ENCODE measurements around the gene MAP4K2.

The MAP4K2 gene

GRCh38 chr11:64745189-64745520, 57.9 kb downstream of the MAP4K2 start:
- H3K4me3 ChIP-seq (ENCODE audit: low read depth, low read length) = peak overlapping the region; percentile 34
- H3K4me1 ChIP-seq = no peaks in the 10 kb centered on the region
- no peaks in the 10 kb centered on the region for H3K36me3 ChIP-seq (ENCODE audit: control insufficient read depth, insufficient read depth, low read length)
- H3K9me3 ChIP-seq (ENCODE audit: control insufficient read depth, low read length) = no peaks in the 10 kb centered on the region
- peak overlapping the region; percentile 38 for H3K4me2 ChIP-seq (ENCODE audit: low read length)
- H3K79me2 ChIP-seq = no peaks in the 10 kb centered on the region
- H3K27me3 ChIP-seq (ENCODE audit: control insufficient read depth, insufficient read depth, low read length) = no peaks in the 10 kb centered on the region
- no peak overlapping the region for H3K9ac ChIP-seq
- no peak for TF ChIP-seq CTCF (IDR thresholded peaks at IDR 0.05)
- H3K27ac ChIP-seq = peak overlapping the region; percentile 54
- peak overlapping the region; percentile 42 for H2AFZ ChIP-seq

- no peaks in the 10 kb centered on the region for H3K4me1 ChIP-seq
- H3K79me2 ChIP-seq = no peaks in the 10 kb centered on the region
- H3K9me3 ChIP-seq (ENCODE audit: control insufficient read depth, low read length) = no peaks in the 10 kb centered on the region
- peak overlapping the region; percentile 34 for H3K4me3 ChIP-seq (ENCODE audit: low read depth, low read length)
- peak overlapping the region; percentile 54 for H3K27ac ChIP-seq
- H3K9ac ChIP-seq = no peak overlapping the region
- no peaks in the 10 kb centered on the region for H3K27me3 ChIP-seq (ENCODE audit: control insufficient read depth, insufficient read depth, low read length)
- no peak overlapping the region for H2AFZ ChIP-seq
- H3K36me3 ChIP-seq (ENCODE audit: control insufficient read depth, insufficient read depth, low read length) = no peaks in the 10 kb centered on the region
- TF ChIP-seq CTCF (IDR thresholded peaks at IDR 0.05) = no peak
- no peak overlapping the region for H3K4me2 ChIP-seq (ENCODE audit: low read length)
These were observed 58.3 kb downstream of the MAP4K2 start for GRCh38 chr11:64744544-64745188.

GRCh38 chr11:64743591-64744543, 59.1 kb downstream of the MAP4K2 start, which contains the start of gene RASGRP2:
Gene RASGRP2 (minus strand): TSS chr11:64744142. CDS start chr11:64742866, 1,276 bp downstream.
- Histone ChIP-seq H3K4me2 (ENCODE audit: low read length) (peak within 1 kb of the TSS; percentile 49), H3K9ac (no peak within 1 kb of the TSS), H2AFZ (no peak within 1 kb of the TSS), H3K36me3 (ENCODE audit: control insufficient read depth, insufficient read depth, low read length) (no peaks in the 10 kb centered on the region), H3K79me2 (no peaks in the 10 kb centered on the region), H3K27me3 (ENCODE audit: control insufficient read depth, insufficient read depth, low read length) (no peaks in the 10 kb centered on the region), H3K9me3 (ENCODE audit: control insufficient read depth, low read length) (no peaks in the 10 kb centered on the region), H3K4me1 (no peaks in the 10 kb centered on the region), H3K27ac (peak within 1 kb of the TSS; percentile 11), H3K4me3 (ENCODE audit: low read depth, low read length) (peak within 1 kb of the TSS; percentile 31)
- TF ChIP-seq CTCF (IDR thresholded peaks at IDR 0.05) = peak; percentile 22

GRCh38 chr11:64742889-64743590, 60.0 kb downstream of the MAP4K2 start:
- Histone ChIP-seq H3K79me2 (no peaks in the 10 kb centered on the region), H3K36me3 (ENCODE audit: control insufficient read depth, insufficient read depth, low read length) (no peaks in the 10 kb centered on the region), H3K4me1 (no peaks in the 10 kb centered on the region), H3K9ac (no peak overlapping the region), H2AFZ (peak overlapping the region; percentile 38), H3K4me3 (ENCODE audit: low read depth, low read length) (peak overlapping the region; percentile 52), H3K4me2 (ENCODE audit: low read length) (peak overlapping the region; percentile 68), H3K9me3 (ENCODE audit: control insufficient read depth, low read length) (no peaks in the 10 kb centered on the region), H3K27me3 (ENCODE audit: control insufficient read depth, insufficient read depth, low read length) (no peaks in the 10 kb centered on the region), H3K27ac (peak overlapping the region; percentile 11)
- peak; percentile 65 for TF ChIP-seq CTCF (IDR thresholded peaks at IDR 0.05)
